Islet of Langerhans (tissue), 1 donor: ENCODE data around the gene RAB11FIP5.

ENCODE experiments used
- FAIRE-seq: peaks from one replicate; lab custom pipeline; 2011; peaks lifted over from hg19 to GRCh38; lab: Jason Lieb, UNC

Gene RAB11FIP5

DNA sequence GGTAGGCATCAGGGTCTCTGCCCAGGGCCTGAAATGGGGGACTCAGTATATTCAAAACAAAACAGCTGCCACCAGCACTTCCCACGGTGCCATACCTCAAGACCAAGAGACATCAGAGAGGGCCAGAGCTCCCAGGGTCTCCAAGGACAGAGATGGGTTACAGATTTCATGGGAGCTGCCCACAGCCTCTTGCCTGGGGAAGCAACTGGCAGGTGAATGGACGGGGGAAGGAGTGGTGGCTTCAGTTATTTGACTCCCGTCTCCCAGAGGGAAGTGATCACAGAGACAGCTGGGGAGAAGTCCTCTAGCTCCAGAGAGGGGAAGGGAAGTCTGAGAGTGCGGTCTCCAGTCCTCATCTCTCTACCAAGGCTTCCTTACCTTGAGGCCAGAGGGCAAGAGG lies 25.4 kb downstream of the RAB11FIP5 start:
- FAIRE-seq: no peak

DNA sequence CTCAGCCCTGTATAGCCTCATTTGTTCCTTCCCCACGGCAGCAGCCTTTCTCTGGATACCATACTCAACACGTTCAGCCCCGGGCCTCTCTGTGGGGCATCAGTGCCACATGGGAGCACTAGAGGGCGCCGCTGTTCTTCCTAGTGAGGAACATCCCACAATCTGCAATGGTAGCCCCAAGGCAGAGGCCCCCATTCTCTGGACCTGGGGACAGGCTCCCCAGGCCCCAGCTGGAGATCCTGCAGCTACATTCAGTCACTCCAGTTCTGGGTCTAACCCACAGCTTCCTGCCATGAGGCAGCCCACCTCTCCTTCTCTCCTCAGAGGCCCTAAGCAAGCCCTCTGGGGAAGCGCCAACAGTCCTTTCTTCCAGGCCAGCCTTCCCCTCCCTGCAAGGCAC lies 27.1 kb downstream of the RAB11FIP5 start:
- no peak for FAIRE-seq

GRCh38 chr2:73084971-73085370 lies 27.8 kb downstream of the RAB11FIP5 start:
- FAIRE-seq: no peak

DNA sequence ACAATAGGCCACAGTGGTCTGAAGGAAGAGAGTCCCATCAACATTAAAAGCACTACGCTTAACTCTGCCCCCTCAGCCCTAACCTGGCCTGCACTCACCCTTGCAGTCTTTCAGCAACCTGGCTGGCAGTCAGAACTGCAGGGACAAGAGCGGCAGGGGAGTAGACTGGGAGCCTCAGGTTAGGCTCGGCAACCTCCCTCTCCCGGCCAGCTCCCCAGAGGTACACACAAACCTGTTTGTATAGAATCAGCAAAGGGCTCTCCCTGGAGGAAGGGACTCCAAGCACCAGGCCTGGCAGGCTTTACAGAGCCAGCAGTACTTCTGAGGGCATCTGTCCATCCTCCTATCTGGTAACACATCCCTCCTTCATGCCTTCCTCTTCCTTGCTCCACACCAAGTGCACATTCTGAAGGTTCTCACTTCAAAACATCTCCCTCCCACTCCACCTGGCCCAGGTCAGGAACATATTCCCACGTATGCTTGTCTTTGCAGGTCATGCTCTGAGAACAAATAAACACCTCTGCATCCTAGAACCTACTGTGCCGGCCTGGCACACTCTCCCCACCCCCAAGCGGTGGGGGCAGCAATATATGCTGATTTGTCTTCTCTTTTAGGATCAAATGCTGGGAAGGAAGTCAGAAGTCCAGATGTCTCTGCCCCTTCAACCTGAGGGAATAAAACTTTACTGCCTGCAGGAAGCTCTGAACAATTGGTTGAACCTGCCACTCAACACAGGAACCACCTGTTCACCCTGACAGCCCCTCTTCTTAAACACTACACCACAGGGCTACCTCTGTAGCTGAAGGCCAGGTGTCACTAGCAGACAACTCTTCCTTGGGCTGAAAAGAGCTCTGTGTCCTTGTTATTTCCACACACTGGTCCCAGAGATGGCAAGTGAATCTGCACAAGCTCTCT lies 28.6 kb downstream of the RAB11FIP5 start:
- no peak for FAIRE-seq

- FAIRE-seq: no peak
These were observed 30.0 kb downstream of the RAB11FIP5 start for GRCh38 chr2:73082523-73083410.

DNA sequence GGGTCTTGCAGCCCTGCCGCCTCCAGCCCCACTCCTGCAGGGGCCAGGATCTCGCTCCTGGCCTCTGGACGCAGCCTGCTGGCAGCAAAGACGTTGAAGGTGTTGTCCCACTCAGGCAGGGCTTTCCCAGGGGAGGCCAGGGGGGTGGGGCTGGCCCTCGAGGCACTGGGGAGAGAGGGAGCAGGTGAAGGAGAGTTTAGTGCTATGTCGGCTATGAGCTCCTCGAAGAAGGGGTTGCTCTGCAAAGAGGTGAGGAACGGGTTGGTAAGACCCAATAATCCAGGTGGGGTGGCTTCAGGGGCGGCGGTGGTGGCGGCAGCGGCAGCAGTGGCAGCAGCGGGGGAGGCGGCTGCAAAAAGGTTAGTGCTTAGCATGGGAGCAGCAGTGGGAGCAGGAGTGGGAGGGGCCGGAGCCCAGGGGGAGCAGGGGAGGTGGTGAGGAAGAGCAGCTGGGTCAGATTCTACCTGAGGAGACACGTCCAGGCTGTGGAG lies 31.5 kb downstream of the RAB11FIP5 start:
- FAIRE-seq: no peak

- no peak for FAIRE-seq
These were observed 32.2 kb downstream of the RAB11FIP5 start for GRCh38 chr2:73080321-73081131.

DNA sequence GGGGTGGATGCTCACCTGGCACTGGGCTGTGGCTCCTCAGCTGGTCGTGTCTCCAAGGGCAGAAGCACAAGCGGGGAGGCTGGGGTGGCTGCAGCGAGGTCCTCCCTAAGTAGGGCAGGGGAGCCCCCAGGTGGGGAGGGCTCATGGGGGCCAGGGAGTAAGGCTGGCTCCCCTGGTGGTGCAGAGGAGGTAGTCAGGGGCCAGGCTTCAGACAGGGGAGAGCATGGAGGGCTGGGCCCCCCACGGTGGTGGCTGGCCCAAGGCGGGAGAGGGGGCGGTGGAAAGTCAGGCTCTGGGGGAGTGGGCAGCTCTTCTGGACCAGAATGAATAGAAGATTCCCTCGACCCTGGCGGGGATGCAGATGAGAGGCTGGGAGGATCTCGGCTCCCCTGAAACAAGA lies 33.1 kb downstream of the RAB11FIP5 start:
- FAIRE-seq: no peak

- FAIRE-seq: no peak
These were observed 34.0 kb downstream of the RAB11FIP5 start for GRCh38 chr2:73078457-73079411.

GRCh38 chr2:73077424-73077795 lies 35.3 kb downstream of the RAB11FIP5 start:
- no peak for FAIRE-seq

DNA sequence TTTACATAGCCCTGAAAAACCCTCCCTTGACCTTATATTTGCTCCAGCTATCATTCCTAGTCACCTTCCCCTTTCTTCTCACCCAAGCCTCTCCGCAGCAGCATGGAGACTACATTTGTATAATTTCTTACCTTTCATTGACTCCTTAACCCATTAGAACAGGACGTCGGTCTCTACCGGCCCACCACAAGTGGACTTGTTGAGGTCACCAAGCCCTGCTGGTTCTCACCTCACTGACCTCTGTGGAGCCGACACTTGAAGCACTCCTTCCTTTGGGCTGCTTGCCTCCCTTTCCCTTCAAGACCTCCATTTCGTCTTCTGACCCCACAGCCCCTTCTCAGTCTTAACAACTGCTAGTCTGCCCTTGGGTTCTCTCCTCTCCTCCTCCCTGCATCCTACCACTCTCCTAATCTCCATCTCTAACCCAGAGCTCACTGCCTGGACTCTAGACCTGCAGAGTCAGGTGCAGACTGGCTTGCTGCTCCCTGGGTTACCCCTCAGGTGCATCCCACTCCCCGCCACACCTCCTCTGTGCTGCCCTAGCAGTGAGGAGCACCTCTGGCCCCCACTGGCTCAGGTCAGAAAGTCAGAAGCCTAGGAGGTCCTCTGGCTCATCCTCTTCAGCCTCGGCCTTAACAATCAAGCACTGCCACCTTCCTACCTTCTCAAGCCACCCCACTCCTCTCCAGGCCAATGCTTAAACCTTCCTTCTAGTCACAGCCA lies 35.9 kb downstream of the RAB11FIP5 start:
- FAIRE-seq: no peak

- no peak for FAIRE-seq
These were observed 37.0 kb downstream of the RAB11FIP5 start for GRCh38 chr2:73075477-73076373.

DNA sequence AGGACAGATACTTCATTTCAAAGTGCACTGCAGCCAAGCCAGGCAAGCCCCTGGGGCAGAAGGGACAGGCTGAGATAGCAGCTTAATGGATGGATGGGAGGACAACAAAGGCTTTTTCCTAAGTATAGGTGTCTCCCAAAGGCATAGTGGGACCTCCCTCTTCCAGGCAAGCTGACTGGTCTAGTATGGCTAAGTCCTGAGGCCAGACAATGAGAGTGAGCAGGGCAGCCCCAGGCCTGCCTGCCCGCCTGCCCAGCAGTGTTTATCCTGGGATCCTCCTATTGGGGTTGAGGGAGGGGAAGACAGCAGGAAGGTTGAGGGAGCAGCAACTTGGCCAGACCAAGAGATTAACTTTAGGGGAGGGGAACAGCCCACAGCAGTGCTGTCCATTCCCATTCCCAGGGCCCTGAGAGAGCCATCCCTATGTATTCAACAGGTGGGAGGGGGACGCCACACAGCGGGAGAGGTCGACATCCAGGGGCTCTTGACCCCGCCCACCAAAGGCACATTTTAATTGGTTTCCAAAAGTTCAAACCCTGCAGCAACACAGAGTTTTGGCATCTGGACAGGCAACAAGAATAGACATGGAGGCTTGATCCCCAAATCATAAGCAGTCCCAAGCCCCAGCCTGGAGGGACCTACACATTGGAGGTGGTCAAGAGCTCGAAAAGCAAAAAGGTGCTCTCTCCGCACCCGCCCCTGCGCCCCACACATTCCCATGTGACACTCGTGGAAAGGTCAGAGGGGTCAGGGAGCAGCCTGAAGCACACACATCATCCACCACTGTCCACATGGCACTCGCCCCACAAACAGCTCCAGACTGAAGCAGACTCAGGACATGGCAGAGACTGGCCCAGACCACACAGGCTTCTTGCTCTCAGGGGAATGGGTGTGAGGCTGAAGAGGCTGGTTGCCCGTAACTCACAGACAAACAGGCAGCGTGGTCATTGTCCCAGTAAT lies 38.4 kb downstream of the RAB11FIP5 start:
- no peak for FAIRE-seq

GRCh38 chr2:73072416-73072815 lies 40.3 kb downstream of the RAB11FIP5 start:
- FAIRE-seq: no peak

- no peak for FAIRE-seq
These were observed 40.7 kb downstream of the RAB11FIP5 start for GRCh38 chr2:73072129-73072395.

GRCh38 chr2:73071360-73072128 lies 41.2 kb downstream of the RAB11FIP5 start, which contains the start of gene SFXN5:
SFXN5 (minus strand) TSS chr2:73071712; CDS start chr2:73071705, 7 bp downstream.
- FAIRE-seq: no peak

DNA sequence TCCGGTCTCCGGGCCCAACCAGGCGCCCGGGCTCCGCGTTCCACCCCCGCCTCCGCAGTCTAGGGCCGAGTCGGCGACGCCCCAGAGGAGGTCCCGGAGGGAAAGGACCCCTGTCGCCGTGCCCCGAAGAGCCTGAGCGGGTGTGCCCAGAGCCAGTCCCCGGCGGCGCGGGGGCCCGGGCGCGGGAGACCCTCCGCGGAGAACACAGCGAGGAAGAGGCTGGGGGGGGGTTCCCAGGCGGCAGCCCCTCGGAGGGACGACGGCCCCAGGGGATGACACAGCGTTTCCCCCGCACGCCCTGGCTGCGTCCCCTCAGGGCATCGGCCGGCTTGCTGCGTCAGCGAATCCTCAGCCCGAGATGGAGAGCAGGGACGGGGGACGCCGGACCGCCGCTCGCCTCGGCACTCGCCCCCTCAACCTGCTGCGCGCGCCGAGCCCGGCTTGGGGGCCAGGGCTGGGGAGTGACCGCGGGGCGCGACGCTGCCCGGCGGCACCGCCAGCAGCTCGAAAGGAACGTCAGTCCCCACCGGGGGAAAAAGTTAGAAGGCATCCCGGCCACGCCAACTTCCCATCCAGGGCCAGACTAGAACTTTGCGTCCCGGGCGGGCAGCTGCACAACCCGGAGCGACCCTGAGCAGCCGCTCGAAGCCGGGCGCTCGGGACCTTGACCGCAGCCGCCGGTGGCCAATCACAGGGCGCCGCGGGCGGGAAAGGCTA lies 41.9 kb downstream of the RAB11FIP5 start:
- FAIRE-seq: no peak
